Left cardiac atrium (tissue), 4 donors: ENCODE results near the gene KLHL28. TPM values are rescaled to one million over a fixed set of nuclear protein-coding genes. Genes with fewer than 3 reads are reported as not detected.
A peak's percentile ranks its signal among the peaks of the same experiment; 100 is the strongest.
"Not testable (repeated sequence)": the region's sequence is repeated elsewhere in the genome, so short reads cannot be mapped to it uniquely, and the experiment has no call there.

Experiments used
- ATAC-seq, 2 donors: fragments of 200-7000 bp; cut with Tn5 transposase; one replicate each; pipeline ENCODE4 v1.9.1; 2020; ENCODE audit warnings: mild to moderate bottlenecking in 2 of 2, moderate library complexity in 2 of 2
- DNase-seq: peaks from one replicate; pipeline ENCODE4 v3.0.0-alpha.2; 2020
- intact Hi-C, 2 donors: fragments of 100-400 bp; cut with DNase I; formaldehyde crosslinking; loops; one replicate each; pipeline versions ENCODE4 v1.14.1 to v1.15.1; 2022 to 2023
- total RNA-seq, 2 donors: library from RNA; stranded (reverse); fragmentation: NEBNext Ultra II Directional; extraction: Animal tissue kit (Norgen Biotek cat#: 25700); gene quantifications; one replicate each; pipeline ENCODE4 v1.2.1, GENCODE V29; 2021
- donor health status: DM: no; HTN: yes; CAD: no.
- donor health status: DM: no; HTN: yes; CAD: no; lungs with severe emphysema.
- donor health status: DM: yes; HTN: yes; CAD: no.
- donor health status: Dilated cardiomyopathy.

KLHL28 gene
- total RNA-seq, 2 donors from 2014 or later, result 10.5 to 10.9 TPM

DNA sequence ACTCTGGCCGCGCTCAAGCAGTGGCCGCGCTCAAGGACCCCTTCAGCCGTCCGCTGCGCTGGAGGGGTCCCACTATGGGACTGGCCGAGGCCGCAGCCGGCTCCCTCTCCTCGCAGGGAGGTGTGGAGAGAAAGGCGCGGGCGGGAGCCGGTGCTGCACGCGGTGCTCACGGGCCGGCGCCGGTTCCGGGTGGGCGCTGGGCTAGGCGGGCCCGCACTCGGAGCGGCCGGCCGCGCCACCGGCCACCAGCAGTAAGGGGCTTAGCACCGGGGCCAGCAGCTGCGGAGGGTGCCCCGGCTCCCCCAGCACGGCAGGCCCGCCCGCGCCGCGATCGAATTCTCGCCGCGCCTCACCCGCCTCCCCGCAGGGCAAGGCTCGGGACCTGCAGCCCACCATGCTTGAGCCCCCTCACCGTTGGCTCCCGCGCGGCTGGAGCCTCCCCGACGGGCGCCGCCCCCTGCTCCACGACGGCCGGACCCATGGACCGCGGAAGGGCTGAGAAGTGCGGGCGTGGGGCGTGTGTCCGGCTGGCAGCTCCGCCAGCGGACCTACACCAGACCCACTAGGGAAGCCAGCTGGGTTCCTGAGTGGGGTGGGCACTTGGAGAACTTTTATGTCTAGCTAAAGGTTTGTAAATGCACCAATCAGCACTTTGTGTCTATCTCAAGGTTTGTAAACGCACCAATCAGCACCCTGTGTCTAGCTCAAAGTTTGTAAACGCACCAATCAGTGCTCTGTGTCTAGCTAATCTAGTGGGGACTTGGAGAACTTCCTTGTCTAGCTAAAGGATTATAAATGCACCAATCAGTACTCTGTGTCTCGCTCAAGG, 49.5 kb downstream of the KLHL28 start:
- intact Hi-C loops, result loop anchor here in 1 of 2 donors (5.0 kb wide), 2 partner anchors 340 to 355 kb away; partner anchors contain the start of gene MIS18BP1
- DNase-seq, result peak; percentile 25
- peak; percentile 66 to 69 for ATAC-seq

DNA sequence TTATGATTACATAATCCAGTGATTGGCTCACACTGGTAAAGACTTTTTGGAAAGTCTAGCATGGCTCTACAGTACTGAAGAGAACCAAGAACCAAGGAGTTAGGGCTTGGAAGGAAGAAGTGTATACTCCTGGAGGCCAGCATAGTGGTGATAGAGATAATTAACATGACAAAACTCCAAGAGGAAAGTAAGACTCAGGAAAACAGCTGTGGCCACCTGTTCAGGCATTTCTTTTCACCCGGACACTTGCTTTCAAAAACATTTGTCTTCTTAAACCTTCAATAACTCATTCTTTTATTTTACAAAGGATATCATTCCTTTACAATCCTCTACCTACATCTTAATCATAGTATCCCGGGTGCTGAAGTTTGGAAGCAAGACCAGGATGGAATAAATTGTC, 50.9 kb downstream of the KLHL28 start:
- intact Hi-C loops, result loop anchor here in 1 of 2 donors (5.0 kb wide), 2 partner anchors 341 to 356 kb away; partner anchors contain the start of gene MIS18BP1
- ATAC-seq, result no peak
- no peak for DNase-seq

DNA sequence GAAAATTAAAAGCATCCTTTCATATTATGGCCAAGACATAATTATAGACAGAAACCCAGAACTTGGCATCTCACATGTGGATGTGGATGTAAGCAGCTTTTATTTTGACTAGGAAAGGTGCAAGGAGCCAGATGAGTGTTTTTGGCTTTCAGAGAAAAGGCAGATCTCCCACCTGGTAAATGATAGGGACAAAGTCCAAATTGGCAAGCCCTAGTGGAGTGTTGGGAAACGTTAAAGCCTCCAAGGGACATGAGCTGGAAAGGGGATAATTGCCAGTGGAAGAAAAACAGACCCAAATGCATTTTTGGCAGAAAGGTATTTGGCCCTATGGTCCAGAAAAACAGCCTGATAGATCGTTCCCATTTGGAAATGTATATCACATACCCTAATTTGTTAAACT, 60.1 kb downstream of the KLHL28 start:
- intact Hi-C loops, result no loop called here
- DNase-seq (no peak), ATAC-seq (no peak)

DNA sequence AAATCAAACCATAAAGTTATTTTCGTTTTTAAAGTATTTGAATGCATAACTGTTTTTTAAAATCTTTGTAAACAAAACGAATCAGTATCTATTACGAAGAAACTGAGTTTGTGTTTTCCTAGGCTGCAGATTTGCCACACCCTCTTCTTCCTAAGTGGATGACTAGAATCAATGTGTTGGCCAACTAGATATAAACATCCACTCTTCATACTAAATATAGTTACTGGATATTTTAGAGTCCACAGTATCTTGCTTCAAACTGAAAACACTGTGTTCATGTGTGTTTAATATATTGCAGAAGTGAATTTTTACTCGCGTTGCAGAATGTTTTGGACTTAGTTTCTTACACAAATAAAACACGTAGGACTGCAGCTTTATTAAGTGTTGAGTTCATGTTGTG, 63.2 kb downstream of the KLHL28 start:
- DNase-seq, result no peak
- no peak for ATAC-seq
- intact Hi-C loops, result loop anchor here in 1 of 2 donors (5.0 kb wide), 1 partner anchor 239 kb away; the partner anchor contains the start of gene FANCM

GRCh38 chr14:44897845-44898151, 63.9 kb downstream of the KLHL28 start:
- ATAC-seq, result no peak
- DNase-seq, result no peak
- intact Hi-C loops, result loop anchor here in 1 of 2 donors (5.0 kb wide), 1 partner anchor 240 kb away; the partner anchor contains the start of gene FANCM

DNA sequence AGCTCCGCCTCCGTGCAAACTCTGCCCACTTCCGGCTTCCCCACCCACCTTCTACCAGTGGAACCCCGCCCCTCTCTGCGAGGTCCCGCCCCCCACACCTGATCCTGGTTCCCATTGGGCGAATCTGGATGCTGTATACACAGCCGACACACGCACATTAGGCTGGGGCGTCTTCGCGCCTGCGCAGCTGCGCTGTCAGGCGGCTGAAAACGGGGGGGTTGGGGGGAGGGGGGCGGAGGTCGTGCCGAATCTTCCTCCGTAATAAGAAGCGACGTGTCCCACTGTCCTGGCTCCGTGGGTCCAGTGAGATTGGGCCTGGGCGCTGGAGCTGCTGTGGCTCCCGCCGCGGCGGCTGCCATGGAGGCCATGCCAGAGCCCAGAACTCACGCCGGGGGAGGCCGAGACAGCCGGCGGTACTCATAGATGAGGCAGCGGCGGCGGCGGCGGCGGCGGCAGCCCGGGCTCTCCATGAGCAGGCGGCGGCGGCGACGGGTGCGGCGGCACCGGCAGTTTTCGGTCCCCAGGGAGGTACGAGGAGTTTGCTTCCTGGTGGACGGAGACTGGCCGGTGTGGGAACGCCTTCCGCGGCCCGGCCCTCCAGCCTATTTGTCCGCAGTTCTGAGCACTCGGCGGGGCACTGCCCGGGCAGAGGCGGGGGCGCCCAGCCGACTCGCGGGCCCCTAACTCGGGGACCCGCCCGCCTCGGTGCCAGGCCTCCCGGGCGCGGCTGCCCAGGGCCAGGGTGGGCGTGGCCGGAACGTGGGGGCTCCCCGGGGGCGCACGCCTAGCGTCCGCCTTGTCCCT, 64.5 kb downstream of the KLHL28 start:
- intact Hi-C loops, result loop anchor here in 1 of 2 donors (5.0 kb wide), 1 partner anchor 240 kb away; the partner anchor contains the start of gene FANCM
- ATAC-seq (peak; percentile 98 to 99), DNase-seq (peak; percentile 99)

DNA sequence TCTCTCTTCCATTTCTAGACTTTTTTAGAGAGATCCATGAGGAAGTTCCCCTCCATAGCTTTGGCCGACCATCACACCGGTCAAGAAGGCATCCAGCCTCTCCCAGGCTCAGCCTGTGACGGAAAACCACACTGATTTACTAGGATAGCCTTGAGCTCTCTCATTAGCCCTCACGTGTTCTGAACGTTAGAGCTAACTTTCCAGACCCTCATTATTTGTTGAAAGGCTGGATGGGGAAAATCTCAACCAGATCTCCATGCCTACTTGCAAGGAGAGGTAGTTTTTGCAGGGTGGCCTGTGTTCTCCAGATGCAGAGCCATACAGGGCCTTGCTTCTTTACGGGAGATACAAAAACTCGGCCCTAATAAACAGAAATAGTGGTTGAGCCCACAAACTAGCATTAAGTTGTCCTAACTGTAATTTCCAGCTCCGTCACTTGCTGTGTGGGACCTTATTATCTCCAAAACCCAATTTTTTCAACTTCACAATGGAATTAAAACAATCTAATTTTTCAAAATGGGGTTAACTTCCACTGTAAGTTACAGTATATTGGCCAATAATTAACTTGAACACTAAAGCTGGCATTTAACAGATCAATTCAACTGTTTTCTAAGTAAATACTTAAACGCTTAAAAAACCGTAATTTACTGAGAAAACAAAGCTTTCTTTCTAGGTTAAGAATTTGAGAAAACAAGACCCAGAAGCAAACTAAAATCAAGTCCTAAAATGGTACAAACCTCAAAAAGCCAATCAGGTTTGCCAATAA, 65.3 kb downstream of the KLHL28 start:
- DNase-seq (no peak), ATAC-seq (no peak)
- intact Hi-C loops, result loop anchor here in 1 of 2 donors (5.0 kb wide), 1 partner anchor 241 kb away; the partner anchor contains the start of gene FANCM

- no peak for ATAC-seq
- intact Hi-C loops, result loop anchor here in 1 of 2 donors (5.0 kb wide), 1 partner anchor 242 kb away; the partner anchor contains the start of gene FANCM
- DNase-seq, result no peak
These were observed 66.0 kb downstream of the KLHL28 start for GRCh38 chr14:44895716-44896115.

DNA sequence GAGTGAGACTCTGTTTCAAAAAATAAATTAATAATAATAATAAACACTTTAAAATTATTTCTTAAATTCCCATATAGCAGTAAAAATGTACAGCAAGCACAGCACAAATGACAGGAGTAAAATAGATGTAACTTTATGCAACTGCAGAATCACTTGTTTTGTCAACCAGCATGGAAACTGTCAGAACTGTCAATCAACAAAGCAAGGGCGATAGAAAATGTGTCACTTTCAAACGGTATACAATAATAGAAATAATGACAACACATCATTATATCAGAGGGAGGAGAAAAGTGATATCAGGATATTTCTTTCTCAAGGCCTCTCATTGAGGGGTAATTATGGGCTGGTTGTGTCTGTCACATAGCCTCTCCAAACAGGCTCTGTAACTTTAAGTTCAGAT, 68.2 kb downstream of the KLHL28 start:
- intact Hi-C loops, result no loop called here
- ATAC-seq (no peak), DNase-seq (no peak)

DNA sequence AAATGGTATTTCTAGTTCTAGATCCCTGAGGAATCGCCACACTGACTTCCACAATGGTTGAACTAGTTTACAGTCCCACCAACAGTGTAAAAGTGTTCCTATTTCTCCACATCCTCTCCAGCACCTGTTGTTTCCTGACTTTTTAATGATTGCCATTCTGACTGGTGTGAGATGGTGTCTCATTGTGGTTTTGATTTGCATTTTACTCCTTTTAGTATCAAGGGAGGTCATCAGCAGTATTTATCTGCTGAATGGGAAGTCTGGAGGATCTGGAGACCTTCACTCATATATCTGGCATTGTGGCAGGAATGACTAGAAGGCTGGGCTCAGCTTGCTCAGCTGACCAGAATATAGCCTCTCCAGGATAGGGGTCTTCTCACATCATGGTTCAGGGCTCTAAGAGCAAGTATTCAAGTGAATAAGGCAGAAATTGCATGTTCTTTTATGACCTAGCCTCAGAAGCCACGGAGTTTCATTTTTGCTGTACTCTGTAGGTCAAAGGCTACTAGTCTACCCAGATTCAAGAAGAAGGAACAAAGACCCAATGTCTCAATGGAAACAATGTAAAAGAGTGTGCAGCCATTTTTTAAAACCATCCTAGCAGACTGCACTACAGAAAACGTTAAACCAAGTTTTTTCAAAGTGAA, 69.9 kb downstream of the KLHL28 start:
- ATAC-seq, DNase-seq, intact Hi-C loops: not testable (repeated sequence)

DNA sequence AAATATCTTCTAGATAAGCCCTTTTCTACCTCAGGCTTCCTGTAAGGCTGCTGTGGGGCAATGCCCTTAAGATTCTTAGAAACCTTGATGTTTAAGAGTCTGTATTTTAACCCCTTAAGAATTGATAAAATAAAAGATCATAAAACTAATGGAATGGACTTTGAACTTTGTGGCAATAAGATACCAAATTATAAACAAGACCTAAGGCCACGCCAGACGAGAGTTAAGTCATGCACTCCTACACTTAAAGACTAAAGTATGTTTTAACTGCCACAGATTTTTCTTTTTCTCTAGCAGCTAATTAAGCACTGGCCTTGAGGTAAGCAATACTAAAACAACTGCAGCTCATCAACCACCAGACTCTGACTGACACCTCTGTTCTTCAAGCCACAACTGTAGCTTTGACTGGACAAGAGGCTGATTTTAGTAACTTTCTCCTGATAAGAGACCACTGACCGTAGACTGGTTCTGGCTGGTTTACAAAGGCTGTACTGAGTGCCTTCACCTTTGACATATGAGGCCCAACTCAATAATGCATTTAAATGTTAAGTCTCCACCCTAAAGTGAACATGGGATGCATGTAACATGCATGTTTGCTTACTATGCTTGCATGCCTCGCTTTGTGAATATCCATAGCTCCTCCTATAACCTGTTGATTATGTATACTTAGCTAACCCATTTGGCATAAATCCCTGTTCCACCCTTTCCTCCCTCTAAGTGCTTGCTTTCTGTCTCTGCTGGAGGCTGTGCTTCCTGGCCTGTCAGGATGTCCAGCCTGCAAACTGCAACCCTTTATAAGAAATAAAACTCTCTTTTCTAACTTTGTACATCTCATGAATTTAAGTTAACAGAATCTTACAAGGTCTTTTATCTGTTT, 71.9 kb downstream of the KLHL28 start:
- ATAC-seq (no peak), DNase-seq (no peak)
- intact Hi-C loops, result no loop called here

DNA sequence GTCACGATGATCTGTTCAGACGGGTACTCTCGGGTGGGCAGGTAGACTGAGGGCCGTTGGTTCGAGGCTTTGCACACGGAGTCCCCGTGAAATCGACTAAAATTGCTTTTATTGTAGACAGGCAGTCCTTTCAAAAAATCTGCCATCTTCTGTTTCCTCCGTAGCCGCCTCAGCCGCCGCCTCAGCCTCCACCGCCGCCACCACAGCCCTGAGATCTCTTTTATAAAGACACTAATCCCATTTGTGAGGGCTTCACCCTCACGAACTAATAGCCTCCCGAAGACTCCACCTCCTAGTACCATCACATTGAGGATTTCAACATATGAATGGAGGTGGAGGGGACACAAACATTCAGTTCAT, 74.2 kb downstream of the KLHL28 start:
- no peak for ATAC-seq
- DNase-seq, result no peak
- intact Hi-C loops, result no loop called here

GRCh38 chr14:44886860-44887595, 74.7 kb downstream of the KLHL28 start:
- intact Hi-C loops, result no loop called here
- DNase-seq, result no peak
- ATAC-seq, result no peak

DNA sequence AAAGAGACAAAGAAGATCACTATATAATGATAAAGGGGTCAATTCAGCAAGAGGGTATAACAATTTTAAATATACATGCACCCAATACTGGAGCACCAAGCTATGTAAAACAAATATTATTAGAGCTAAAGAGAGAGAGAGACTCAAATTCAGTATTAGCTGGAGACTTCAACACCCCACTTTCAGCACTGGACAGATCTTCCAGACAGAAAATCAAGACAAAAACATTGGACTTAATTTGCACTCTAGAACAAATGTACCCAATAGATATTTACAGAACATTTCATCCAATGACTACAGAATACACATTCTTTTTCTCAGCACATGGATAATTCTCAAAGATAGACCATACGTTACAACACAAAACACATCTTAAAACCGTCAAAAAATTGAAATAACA, 81.0 kb downstream of the KLHL28 start:
- intact Hi-C loops, result no loop called here
- DNase-seq, result no peak
- ATAC-seq, result no peak
